K562 (cell line): Measurements from ENCODE around the gene ALB. TPM values are rescaled to one million over a fixed set of nuclear protein-coding genes. Genes with fewer than 3 reads are reported as not detected.

Source experiments
- ATAC-seq: fragments of 200-7000 bp; cut with Tn5 transposase; 3 replicates; pipeline ENCODE4 v1.9.1; 2020; ENCODE audit warnings: moderate library complexity
- BruUV-seq: library from RNA; stranded (reverse); fragments of 400-500 nt; replicated peaks from 2 replicates; lab custom pipeline; 2021; lab: Mats Ljungman, UMichigan
- CTCF ChIA-PET: fragments of 300-600 bp; formaldehyde crosslinking; extraction: SDS; loops from one replicate; lab custom pipeline; 2021; ENCODE audit warnings: low intra/inter-chr PET ratio; lab: Yijun Ruan, JAX
- POLR2A ChIA-PET: fragments of 300-600, 350-650 bp; sonication (Branson Sonifier 250); formaldehyde crosslinking; extraction: SDS; loops from one replicate; lab custom pipeline; 2021; ENCODE audit warnings: antibody characterized with exemption, inconsistent platforms; lab: Yijun Ruan, JAX
- DNase-seq, 4 experiments: peaks; one replicate each; pipeline versions ENCODE4 v3.0.0 to v3.0.0-alpha.2; 2011 to 2018; ENCODE audit warnings: low spot score in 3 of 4, mixed read lengths in 3 of 4; ENCODE audit errors: extremely low read depth in 1 of 4
- FAIRE-seq: peaks from 2 replicates; lab custom pipeline; 2011; peaks lifted over from hg19 to GRCh38; lab: Jason Lieb, UNC
- H2AFZ ChIP-seq: 2 replicates; pipeline ENCODE4 v1.6.0; 2011; ENCODE audit warnings: low read depth, low read length, control low read depth, inconsistent platforms
- H3K27ac ChIP-seq: fragments of 200-600 bp; 3 replicates; pipeline ENCODE4 v1.8.0; 2011; ENCODE audit warnings: low read depth, mild to moderate bottlenecking, control low read depth, inconsistent platforms, low read length, moderate library complexity, mixed read lengths; ENCODE audit errors: extremely low read depth
- H3K27me3 ChIP-seq, 2 experiments: fragments of 300-600 bp in 1 of 2; 2 replicates in 1 of 2; 3 replicates in 1 of 2; pipeline versions ENCODE4 v1.6.0 to v1.8.0; 2011; ENCODE audit warnings: inconsistent platforms in 2 of 2, low read length in 2 of 2, mild to moderate bottlenecking in 1 of 2, mixed read lengths in 1 of 2, moderate library complexity in 1 of 2; ENCODE audit not compliant: control insufficient read depth in 2 of 2, insufficient read depth in 2 of 2
- H3K36me3 ChIP-seq: fragments of 300-600 bp; 3 replicates; pipeline ENCODE4 v1.8.0; 2011; ENCODE audit warnings: mild to moderate bottlenecking, low read length, inconsistent platforms; ENCODE audit not compliant: control insufficient read depth, insufficient read depth
- H3K4me1 ChIP-seq, 2 experiments: fragments of 200-600 bp in 1 of 2; replicated peaks in 1 of 2; 2 replicates in 1 of 2; 3 replicates in 1 of 2; pipeline versions ENCODE4 v1.5.1 to v1.8.0; 2011; ENCODE audit warnings: inconsistent platforms in 2 of 2, low read length in 2 of 2, mild to moderate bottlenecking in 1 of 2, mixed read lengths in 1 of 2, moderate library complexity in 1 of 2; ENCODE audit not compliant: control insufficient read depth in 2 of 2, insufficient read depth in 2 of 2
- H3K4me2 ChIP-seq: 2 replicates; pipeline ENCODE4 v1.6.1; 2011; ENCODE audit warnings: low read length, control low read depth, inconsistent platforms, mixed read lengths; ENCODE audit not compliant: insufficient read depth
- H3K4me3 ChIP-seq: fragments of 200-600 bp; sonication (generic), shearing (Covaris generic); 2 replicates; pipeline ENCODE4 v1.5.1; 2016; ENCODE audit warnings: control low read depth, inconsistent platforms
- H3K79me2 ChIP-seq: fragments of 200-600 bp; 3 replicates; pipeline ENCODE4 v1.8.0; 2011; ENCODE audit warnings: low read length, inconsistent platforms; ENCODE audit not compliant: control insufficient read depth, insufficient read depth
- H3K9ac ChIP-seq, 2 experiments: 2 replicates each; pipeline versions ENCODE4 v1.6.0 to v1.6.1; 2011; ENCODE audit warnings: low read depth in 2 of 2, low read length in 2 of 2, control low read depth in 1 of 2, inconsistent platforms in 1 of 2, mild to moderate bottlenecking in 1 of 2, mixed read lengths in 1 of 2; ENCODE audit not compliant: insufficient read depth in 1 of 2
- H3K9me1 ChIP-seq: one replicate; pipeline ENCODE4 v1.6.0; 2011; ENCODE audit warnings: inconsistent platforms, mild to moderate bottlenecking, low read length, moderate library complexity; ENCODE audit not compliant: control insufficient read depth, insufficient read depth
- H3K9me3 ChIP-seq: replicated peaks from 2 replicates; pipeline ENCODE4 v1.5.1; 2011; ENCODE audit warnings: low read depth, low read length, inconsistent platforms; ENCODE audit not compliant: control insufficient read depth, insufficient read depth
- H4K20me1 ChIP-seq: replicated peaks from 2 replicates; pipeline ENCODE4 v1.6.1; 2011; ENCODE audit warnings: low read length, inconsistent platforms, mixed read lengths; ENCODE audit not compliant: control insufficient read depth, insufficient read depth
- ADNP ChIP-seq: fragments of 200-800 bp; sonication (Bioruptor generic); IDR thresholded peaks from 2 replicates; pipeline ENCODE4 v1.6.1; 2016; ENCODE audit warnings: missing genetic modification characterization, missing compliant biosample characterization
- CUX1 ChIP-seq: fragments of 200-800 bp; sonication (Bioruptor generic); IDR thresholded peaks from 2 replicates; pipeline ENCODE4 v1.6.1; 2016; ENCODE audit warnings: missing genetic modification characterization, missing compliant biosample characterization
- E2F3 ChIP-seq: fragments of 250-450 bp; sonication (Bioruptor Pico); IDR thresholded peaks from 2 replicates; pipeline ENCODE4 v1.4.0; 2020; ENCODE audit warnings: mild to moderate bottlenecking
- GTF2A2 ChIP-seq: IDR thresholded peaks from 2 replicates; pipeline ENCODE4 v1.6.1; 2016; ENCODE audit warnings: mild to moderate bottlenecking, missing genetic modification characterization, missing compliant biosample characterization
- KHSRP ChIP-seq: fragments of 450-650 bp; IDR thresholded peaks from 2 replicates; pipeline ENCODE4 v1.6.1; 2017
- NCOA1 ChIP-seq: fragments of 450-650 bp; IDR thresholded peaks from 2 replicates; pipeline ENCODE4 v1.6.1; 2016; ENCODE audit warnings: low read depth
- POLR2A ChIP-seq: fragments of 450-650 bp; conservative IDR thresholded peaks from 2 replicates; pipeline ENCODE4 v1.6.1; 2016
- POU5F1 ChIP-seq: fragments of 150-350 bp; IDR thresholded peaks from 2 replicates; pipeline ENCODE4 v1.6.1; 2014; ENCODE audit warnings: borderline replicate concordance, low read length, low read depth, mild to moderate bottlenecking; ENCODE audit not compliant: partially characterized antibody
- TFE3 ChIP-seq: fragments of 450-650 bp; formaldehyde crosslinking; IDR thresholded peaks from 2 replicates; pipeline ENCODE4 v1.4.0; 2020; ENCODE audit warnings: mild to moderate bottlenecking, mixed read lengths
- ZBTB17 ChIP-seq: fragments of 450-650 bp; formaldehyde crosslinking; IDR thresholded peaks from 2 replicates; pipeline ENCODE4 v1.4.0; 2020; ENCODE audit warnings: mild to moderate bottlenecking
- ZNF445 ChIP-seq: fragments of 250-450 bp; sonication (Bioruptor Pico); IDR thresholded peaks from 2 replicates; pipeline ENCODE4 v1.4.0; 2020; ENCODE audit warnings: low read depth, mild to moderate bottlenecking, moderate library complexity
- ZNF77 ChIP-seq: fragments of 250-450 bp; sonication (Bioruptor Pico); IDR thresholded peaks from 2 replicates; pipeline ENCODE4 v1.5.0; 2020
- ZNF778 ChIP-seq: fragments of 450-650 bp; formaldehyde crosslinking; IDR thresholded peaks from 2 replicates; pipeline ENCODE4 v1.4.0; 2020; ENCODE audit warnings: mild to moderate bottlenecking, moderate library complexity
- in situ Hi-C: fragments of 300-500 bp; cut with MboI; formaldehyde crosslinking; loops from 4 replicates; pipeline ENCODE4 v1.15.0; 2018; ENCODE audit warnings: inconsistent platforms, mixed read lengths
- intact Hi-C: fragments of 100-400 bp; cut with micrococcal nuclease; formaldehyde crosslinking; loops from 2 replicates; pipeline ENCODE4 v1.14.2; 2022
- polyA plus RNA-seq, 8 experiments: library from polyadenylated mRNA; depleted of rRNA in 4 of 8; stranded (reverse) in 5 of 8; unstranded in 3 of 8; fragments of >200 nt; fragmentation: Nextera tagmentation in 2 of 8; fragmentation: Illumina TruSeq in 1 of 8; extraction: Ambion mirVana in 2 of 8; extraction: Trizol in 1 of 8; gene quantifications; 2 replicates each; pipeline versions ENCODE4 v1.2.1 to v1.2.3, GENCODE V29; 2011 to 2014; ENCODE audit warnings: inconsistent platforms in 1 of 8, missing spikeins in 1 of 8
- total RNA-seq, 7 experiments: library from RNA; depleted of rRNA in 6 of 7; stranded (reverse); fragments of >200 nt in 6 of 7; fragmentation: Illumina TruSeq in 2 of 7; extraction: Trizol in 2 of 7; gene quantifications; 2 replicates each; pipeline versions ENCODE4 v1.2.1 to v1.2.3, GENCODE V29; 2011 to 2021; ENCODE audit warnings: low replicate concordance in 1 of 7

The ALB gene
- total and polyA plus RNA-seq, 9 of the 15 experiments (the other 6 are each of a cell fraction or from before 2014, with no cell fraction given), result 0.04 to 18.5 (median 0.20) TPM; not detected in 2

GRCh38 chr4:73376251-73376650 is 27.8 kb upstream of the ALB start:
- intact Hi-C loops (no loop called here), in situ Hi-C loops (no loop called here)
- H4K20me1 ChIP-seq, result no peaks in the 10 kb centered on the region
- no peak overlapping the region for H2AFZ ChIP-seq
- no peaks in the 10 kb centered on the region for H3K79me2 ChIP-seq
- POLR2A ChIA-PET, result no interaction called here
- BruUV-seq, result no TSS peak
- H3K36me3 ChIP-seq, result no peaks in the 10 kb centered on the region
- no peak for TF ChIP-seq NCOA1
- no peak for TF ChIP-seq KHSRP
- no peak for TF ChIP-seq GTF2A2 (tag)
- TF ChIP-seq ZNF445, result no peak
- TF ChIP-seq ZNF778 (CRISPR knock-in tag), result no peak
- no peak for TF ChIP-seq ZNF77 (CRISPR knock-in tag)
- no peak for TF ChIP-seq E2F3 (CRISPR knock-in tag)
- no peak for TF ChIP-seq CUX1 (CRISPR knock-in tag)
- no peak for TF ChIP-seq ADNP (tag)
- TF ChIP-seq POLR2A, result no peak
- TF ChIP-seq TFE3 (CRISPR knock-in tag), result no peak
- no peak for TF ChIP-seq ZBTB17 (CRISPR knock-in tag)
- no peak for TF ChIP-seq POU5F1
- no peak overlapping the region for H3K27ac ChIP-seq
- no peaks in the 10 kb centered on the region for H3K9me3 ChIP-seq
- DNase-seq, result no peak
- no peaks in the 10 kb centered on the region for H3K9me1 ChIP-seq
- no peak overlapping the region for H3K4me3 ChIP-seq
- no peak for FAIRE-seq
- no peak overlapping the region for H3K9ac ChIP-seq
- no peak overlapping the region for H3K4me2 ChIP-seq
- H3K4me1 ChIP-seq, result no peaks in the 10 kb centered on the region
- no peak for ATAC-seq
- CTCF ChIA-PET, result no interaction called here
- no peaks in the 10 kb centered on the region for H3K27me3 ChIP-seq
